Astrocyte (in vitro differentiated cells and primary cell): Measurements from ENCODE around the gene B3GAT2.

Source experiments
- EZH2 ChIP-seq: IDR thresholded peaks from 2 replicates; pipeline ENCODE4 v1.6.1; 2012; ENCODE audit warnings: mild to moderate bottlenecking, low read length, inconsistent platforms; ENCODE audit not compliant: insufficient read depth
- TF ChIP-seq, protein P1 (sequence below): IDR thresholded peaks from 2 replicates; pipeline ENCODE4 v1.5.1; 2011; ENCODE audit warnings: low read depth, mild to moderate bottlenecking, inconsistent platforms, low read length, moderate library complexity; ENCODE audit not compliant: insufficient read depth

DNA sequence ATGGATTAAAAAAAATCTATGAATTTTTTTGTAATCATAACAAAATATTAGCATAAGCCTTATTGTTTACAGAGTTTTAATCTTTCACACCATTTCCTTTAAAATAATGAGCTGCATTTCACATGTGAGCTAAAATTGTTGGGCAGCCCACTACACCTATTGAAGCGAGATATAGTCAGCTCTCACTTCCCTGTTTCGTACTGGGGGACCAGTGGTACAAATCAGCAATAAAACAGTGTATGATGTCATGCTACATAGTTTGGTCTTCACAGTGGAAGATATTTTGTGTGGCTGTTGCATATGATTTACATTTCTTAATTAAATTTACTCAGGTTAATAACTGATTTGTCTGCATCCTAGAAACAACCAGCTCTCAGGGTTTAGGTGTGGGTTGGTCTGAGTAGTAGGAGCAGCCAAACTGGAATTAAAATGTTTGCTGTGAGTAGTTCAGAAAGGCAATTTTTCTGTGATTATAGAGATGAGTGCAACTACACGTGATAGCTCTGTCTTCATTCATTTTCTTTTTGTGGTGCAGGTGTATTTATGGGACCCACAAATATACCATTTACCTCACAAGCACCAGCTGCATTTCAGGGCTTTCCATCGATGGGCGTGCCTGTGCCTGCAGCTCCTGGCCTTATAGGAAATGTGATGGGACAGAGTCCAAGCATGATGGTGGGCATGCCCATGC, 99.3 kb downstream of the B3GAT2 start:
- TF ChIP-seq, protein P1, sequence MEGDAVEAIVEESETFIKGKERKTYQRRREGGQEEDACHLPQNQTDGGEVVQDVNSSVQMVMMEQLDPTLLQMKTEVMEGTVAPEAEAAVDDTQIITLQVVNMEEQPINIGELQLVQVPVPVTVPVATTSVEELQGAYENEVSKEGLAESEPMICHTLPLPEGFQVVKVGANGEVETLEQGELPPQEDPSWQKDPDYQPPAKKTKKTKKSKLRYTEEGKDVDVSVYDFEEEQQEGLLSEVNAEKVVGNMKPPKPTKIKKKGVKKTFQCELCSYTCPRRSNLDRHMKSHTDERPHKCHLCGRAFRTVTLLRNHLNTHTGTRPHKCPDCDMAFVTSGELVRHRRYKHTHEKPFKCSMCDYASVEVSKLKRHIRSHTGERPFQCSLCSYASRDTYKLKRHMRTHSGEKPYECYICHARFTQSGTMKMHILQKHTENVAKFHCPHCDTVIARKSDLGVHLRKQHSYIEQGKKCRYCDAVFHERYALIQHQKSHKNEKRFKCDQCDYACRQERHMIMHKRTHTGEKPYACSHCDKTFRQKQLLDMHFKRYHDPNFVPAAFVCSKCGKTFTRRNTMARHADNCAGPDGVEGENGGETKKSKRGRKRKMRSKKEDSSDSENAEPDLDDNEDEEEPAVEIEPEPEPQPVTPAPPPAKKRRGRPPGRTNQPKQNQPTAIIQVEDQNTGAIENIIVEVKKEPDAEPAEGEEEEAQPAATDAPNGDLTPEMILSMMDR = no peak
- TF ChIP-seq EZH2 = no peak
